Cardiac fibroblast (primary cell): ENCODE measurements around the gene MIGA1.

ENCODE experiments used
- DNase-seq, 2 donors: peaks; one replicate each; pipeline versions ENCODE4 v3.0.0 to v3.0.0-alpha.2; 2010; ENCODE audit warnings: low read depth in 2 of 2
- H3K4me3 ChIP-seq, 2 donors: replicated peaks in 1 of 2; 1 replicate in 1 of 2; 2 replicates in 1 of 2; pipeline ENCODE4 v1.5.1; 2011; ENCODE audit warnings: low read depth in 2 of 2, low read length in 2 of 2, mild to moderate bottlenecking in 2 of 2, moderate library complexity in 1 of 2
- CTCF ChIP-seq: IDR thresholded peaks from one replicate; pipeline ENCODE4 v1.5.1; 2011; ENCODE audit warnings: low read depth, mild to moderate bottlenecking, low read length, inconsistent platforms

The MIGA1 gene

GRCh38 chr1:77927414-77927813 is 148.0 kb downstream of the MIGA1 start:
- H3K4me3 ChIP-seq: no peak overlapping the region
- DNase-seq: no peak
- TF ChIP-seq CTCF: no peak
